T-helper 9 cell (primary cell): ENCODE data around the gene ZFC3H1.
"Not testable (repeated sequence)": the region's sequence is repeated elsewhere in the genome, so short reads cannot be mapped to it uniquely, and the experiment has no call there.

Experiments used
- DNase-seq: peaks from one replicate; pipeline ENCODE4 v3.0.0-alpha.2; 2020

The ZFC3H1 gene

DNA sequence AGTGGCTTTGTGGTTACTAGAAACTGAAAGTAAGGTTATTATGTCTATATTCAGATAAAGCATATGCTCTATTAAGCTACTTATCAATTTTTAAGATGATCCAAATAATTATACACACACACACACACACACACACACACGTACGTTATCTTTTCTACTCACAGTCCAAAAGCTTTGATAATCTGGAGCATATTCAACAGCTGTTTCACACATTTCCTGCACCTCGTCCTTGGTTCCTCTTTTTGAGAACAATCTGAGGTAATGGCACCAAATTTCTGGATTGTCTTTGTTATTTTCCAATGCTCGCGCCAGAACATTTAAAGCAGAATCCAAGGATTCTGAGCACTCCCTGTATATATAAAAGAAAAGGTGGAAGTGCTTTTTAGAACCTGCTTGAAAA, 37.5 kb downstream of the ZFC3H1 start:
- no peak for DNase-seq

GRCh38 chr12:71625476-71625875, 38.2 kb downstream of the ZFC3H1 start:
- DNase-seq, result no peak

GRCh38 chr12:71621938-71622337, 41.7 kb downstream of the ZFC3H1 start:
- DNase-seq, result no peak

- DNase-seq, result no peak
Observed at GRCh38 chr12:71610031-71610795, 53.4 kb downstream of the ZFC3H1 start.

DNA sequence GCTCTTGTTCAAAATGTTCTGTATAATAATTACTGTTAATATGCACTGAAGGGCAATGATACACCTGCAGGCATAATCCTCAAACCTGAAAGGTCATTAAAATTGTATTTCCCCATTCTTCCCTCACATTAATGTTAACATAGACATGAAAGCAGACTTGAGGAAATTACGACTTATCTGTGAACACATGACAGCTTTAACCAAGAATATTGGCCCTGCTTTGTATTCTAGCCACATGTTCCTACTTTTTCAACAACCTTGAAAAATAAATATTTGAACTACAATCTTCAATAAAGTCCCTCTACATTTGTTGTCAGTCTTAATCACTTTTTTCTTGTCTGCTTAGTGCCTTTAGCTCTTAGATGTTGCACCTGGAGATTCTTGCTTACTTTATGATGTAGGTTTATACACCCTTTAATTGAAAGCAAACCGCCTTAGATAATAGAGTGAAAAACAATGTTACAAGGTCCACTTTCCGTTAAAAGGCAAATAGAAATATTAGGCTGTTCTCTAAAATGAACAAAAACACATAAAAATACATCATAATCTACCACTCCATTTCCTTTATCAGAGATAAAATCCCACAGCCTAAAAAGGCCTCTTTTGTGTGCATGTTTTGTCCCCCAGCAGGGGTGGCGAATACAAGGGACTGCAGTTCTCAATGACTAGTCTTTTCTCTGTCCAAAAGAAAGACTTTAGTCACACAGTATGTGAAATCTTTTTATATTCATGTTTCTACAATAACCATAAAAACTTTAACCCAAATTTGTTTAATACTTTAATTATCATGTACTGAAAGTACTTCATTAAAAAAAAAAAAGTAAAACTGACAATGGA, 55.9 kb downstream of the ZFC3H1 start:
- DNase-seq, result no peak

GRCh38 chr12:71605039-71605438, 58.6 kb downstream of the ZFC3H1 start:
- no peak for DNase-seq

- DNase-seq, result no peak
Observed at GRCh38 chr12:71602761-71603577, 60.7 kb downstream of the ZFC3H1 start.

- DNase-seq, result no peak
Observed at GRCh38 chr12:71601546-71601945, 62.1 kb downstream of the ZFC3H1 start.

GRCh38 chr12:71599210-71599609, 64.4 kb downstream of the ZFC3H1 start:
- no peak for DNase-seq

DNA sequence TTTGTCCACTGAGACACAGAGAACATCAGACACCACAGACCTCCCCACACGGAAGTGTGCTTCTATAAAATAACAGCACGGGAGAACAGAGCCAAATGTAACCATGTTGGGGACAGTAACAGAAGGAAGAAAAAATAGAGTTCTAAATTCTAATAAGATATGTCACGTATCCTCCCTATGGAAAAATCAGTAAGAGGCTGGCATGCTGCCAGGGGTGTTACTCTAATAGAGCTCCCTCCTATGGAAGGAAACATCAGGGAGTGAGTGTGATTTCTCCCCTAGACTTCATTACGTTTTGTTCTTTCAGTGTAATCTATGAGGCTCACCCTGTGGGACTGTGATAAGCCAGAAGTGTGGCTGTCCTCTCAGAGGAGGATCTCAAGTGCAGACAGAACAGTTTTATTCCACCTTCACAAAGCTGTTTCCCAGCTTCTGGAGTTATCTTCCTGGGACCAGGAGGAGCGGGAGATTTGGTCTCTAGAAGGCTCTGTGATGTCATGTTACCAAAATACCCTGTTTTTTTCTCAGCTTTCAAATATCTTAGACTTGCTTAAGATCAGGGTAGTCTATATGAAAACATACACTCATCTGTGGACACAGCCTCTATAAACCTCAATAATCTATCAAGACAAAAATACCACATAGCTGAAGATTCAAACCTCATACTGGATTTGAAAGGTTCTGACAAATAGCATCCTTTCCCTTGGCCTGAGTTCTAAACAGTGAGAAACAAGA, 69.3 kb downstream of the ZFC3H1 start:
- DNase-seq, result no peak

GRCh38 chr12:71592841-71593240, 70.8 kb downstream of the ZFC3H1 start:
- no peak for DNase-seq

- no peak for DNase-seq
Observed at GRCh38 chr12:71591601-71592000, 72.0 kb downstream of the ZFC3H1 start.

- DNase-seq, result no peak
Observed at GRCh38 chr12:71589478-71589881, 74.2 kb downstream of the ZFC3H1 start.

DNA sequence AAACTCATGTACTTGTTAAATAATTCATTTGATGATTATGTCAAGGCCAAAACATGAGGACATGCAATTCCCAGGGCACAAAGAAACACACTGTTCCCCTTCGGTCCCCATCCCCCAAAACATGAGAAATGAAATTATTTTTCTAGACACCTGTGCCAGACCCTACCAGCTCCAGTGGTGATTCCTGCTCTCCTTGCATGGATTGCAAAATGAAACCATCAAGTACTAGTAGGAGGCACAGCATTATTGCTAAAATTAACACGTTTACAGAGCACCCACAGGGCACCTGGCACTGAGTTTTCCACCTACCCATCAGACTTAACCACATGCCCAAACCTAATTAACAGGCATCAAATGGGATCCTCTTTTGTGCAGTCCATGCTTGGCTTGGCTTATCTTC, 76.6 kb downstream of the ZFC3H1 start:
- DNase-seq, result no peak

GRCh38 chr12:71585218-71585617, 78.4 kb downstream of the ZFC3H1 start:
- no peak for DNase-seq

- DNase-seq, result no peak
Observed at GRCh38 chr12:71584356-71584755, 79.3 kb downstream of the ZFC3H1 start.

GRCh38 chr12:71582925-71583324, 80.7 kb downstream of the ZFC3H1 start:
- DNase-seq, result no peak

DNA sequence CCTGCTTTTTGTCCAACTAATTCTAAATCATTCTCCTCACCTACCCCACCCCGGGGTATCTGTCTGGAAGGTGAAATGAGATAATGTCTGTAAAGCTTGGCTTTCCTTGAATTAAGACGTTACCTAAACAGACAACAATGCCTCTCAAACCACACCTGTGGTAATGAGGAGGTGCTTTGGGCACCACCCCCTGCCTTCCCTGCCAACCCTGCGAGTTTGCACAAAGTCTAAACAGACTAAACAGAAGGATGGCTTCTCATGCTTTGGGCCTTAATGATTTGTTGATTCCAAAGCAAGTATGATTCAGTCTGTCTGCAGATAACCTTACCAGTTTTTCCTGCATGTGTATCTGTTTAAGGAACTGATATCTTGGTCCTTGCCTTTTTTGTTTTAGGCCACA, 82.4 kb downstream of the ZFC3H1 start:
- DNase-seq, result no peak

DNA sequence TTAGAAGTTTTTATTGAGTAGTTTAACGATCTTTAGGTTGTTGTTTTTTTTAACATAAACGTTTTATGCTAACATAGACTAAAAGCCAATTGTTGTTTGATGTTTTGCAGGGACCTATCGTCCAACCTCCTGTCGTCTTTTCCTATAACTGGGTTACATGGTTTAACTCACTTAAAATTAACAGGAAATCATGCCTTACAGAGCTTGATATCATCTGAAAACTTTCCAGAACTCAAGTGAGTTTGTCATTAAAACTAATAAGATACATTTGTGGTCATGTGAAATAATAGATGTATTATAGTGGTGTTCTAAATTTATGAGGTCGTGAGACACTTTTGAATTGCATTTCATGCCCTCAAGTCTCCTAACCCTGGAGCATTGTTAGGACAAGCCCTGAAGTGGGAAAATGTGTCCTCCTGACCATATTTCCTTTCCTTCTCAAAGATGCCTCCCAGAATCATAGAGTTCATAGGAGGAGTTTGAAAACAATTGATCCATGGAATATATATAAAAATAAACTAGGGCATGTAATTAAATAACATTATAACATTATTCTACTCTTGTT, 84.9 kb downstream of the ZFC3H1 start:
- DNase-seq, result no peak

GRCh38 chr12:71576496-71576895, 87.2 kb downstream of the ZFC3H1 start:
- no peak for DNase-seq

GRCh38 chr12:71569885-71570284, 93.8 kb downstream of the ZFC3H1 start:
- DNase-seq, result not testable (repeated sequence)

DNA sequence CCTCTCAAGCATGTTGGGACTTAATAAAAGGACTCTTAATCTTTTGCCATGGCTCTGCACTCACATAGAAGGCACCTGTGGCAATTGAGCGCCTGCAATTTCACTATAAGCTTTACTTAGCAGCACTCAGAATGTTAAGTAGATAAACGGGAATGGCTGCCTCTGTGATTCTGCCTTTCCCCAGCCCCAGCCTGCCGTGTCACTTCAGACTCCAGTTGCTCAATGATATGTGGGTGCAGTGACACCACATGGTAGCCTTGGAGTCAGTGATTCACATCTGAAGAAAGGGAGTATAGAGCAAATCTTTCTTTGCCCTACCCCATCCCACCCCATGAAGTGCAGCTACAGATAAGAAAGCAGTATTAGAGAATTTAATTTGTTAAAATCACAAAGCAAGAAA, 96.1 kb downstream of the ZFC3H1 start:
- no peak for DNase-seq
